GM18499 (cell line): ENCODE measurements around the gene UST.

Source experiments
- ATAC-seq: cut with Tn5 transposase; IDR thresholded peaks from one replicate; pipeline ENCODE4 v1.9.1; 2021; ENCODE audit warnings: moderate number of reproducible peaks; ENCODE audit not compliant: insufficient read depth, unreplicated experiment

The UST gene

GRCh38 chr6:148795563-148795962 lies 48.7 kb downstream of the UST start:
- no peak for ATAC-seq

GRCh38 chr6:148799647-148800046 lies 52.8 kb downstream of the UST start:
- ATAC-seq, result no peak

GRCh38 chr6:148800536-148800935 lies 53.7 kb downstream of the UST start:
- ATAC-seq, result no peak

- ATAC-seq, result no peak
Measured at GRCh38 chr6:148803979-148804378, 57.1 kb downstream of the UST start.

- ATAC-seq, result no peak
Measured at GRCh38 chr6:148805777-148806176, 58.9 kb downstream of the UST start.

- ATAC-seq, result no peak
Measured at GRCh38 chr6:148807784-148808183, 61.0 kb downstream of the UST start.

GRCh38 chr6:148808786-148809304 lies 62.0 kb downstream of the UST start:
- ATAC-seq, result no peak

- no peak for ATAC-seq
Measured at GRCh38 chr6:148811459-148811858, 64.6 kb downstream of the UST start.

GRCh38 chr6:148814082-148814790 lies 67.4 kb downstream of the UST start:
- no peak for ATAC-seq

GRCh38 chr6:148814869-148815268 lies 68.0 kb downstream of the UST start:
- ATAC-seq, result no peak

GRCh38 chr6:148816117-148816516 lies 69.3 kb downstream of the UST start:
- ATAC-seq, result no peak

- ATAC-seq, result no peak
Measured at GRCh38 chr6:148817689-148818088, 70.9 kb downstream of the UST start.

- no peak for ATAC-seq
Measured at GRCh38 chr6:148818939-148819575, 72.2 kb downstream of the UST start.

GRCh38 chr6:148819852-148820251 lies 73.0 kb downstream of the UST start:
- no peak for ATAC-seq

- ATAC-seq, result no peak
Measured at GRCh38 chr6:148822819-148823218, 76.0 kb downstream of the UST start.

- no peak for ATAC-seq
Measured at GRCh38 chr6:148824291-148824690, 77.5 kb downstream of the UST start.

GRCh38 chr6:148824960-148825359 lies 78.1 kb downstream of the UST start:
- no peak for ATAC-seq

- ATAC-seq, result no peak
Measured at GRCh38 chr6:148825492-148825891, 78.7 kb downstream of the UST start.

- no peak for ATAC-seq
Measured at GRCh38 chr6:148827416-148828045, 80.7 kb downstream of the UST start.

- ATAC-seq, result no peak
Measured at GRCh38 chr6:148828047-148828446, 81.2 kb downstream of the UST start.

- no peak for ATAC-seq
Measured at GRCh38 chr6:148829415-148830101, 82.7 kb downstream of the UST start.
